OCI-LY7 (cell line): ENCODE data around the gene RHEX. TPM values are rescaled to one million over a fixed set of nuclear protein-coding genes. Genes with fewer than 3 reads are reported as not detected.

Experiments
- small RNA-seq: library from RNA; depleted of rRNA; stranded (forward); fragments of <200 nt; gene quantifications from one replicate; pipeline ENCODE3, GENCODE V24; 2014
- total RNA-seq, 2 experiments: library from RNA; depleted of rRNA in 1 of 2; stranded (reverse); fragments of >200 nt in 1 of 2; shearing (Covaris generic) in 1 of 2; gene quantifications; 2 replicates each; pipeline ENCODE4 v1.2.3, GENCODE V29; 2014 to 2022

The RHEX gene
- total RNA-seq, 2 experiments from 2014 or later = 5.0 to 9.9 TPM

Small RNA genes lying within 50 kb of the gene (small RNA-seq; reads per million reads assigned to genes)
- not detected for gene RF00271

Other genes starting within 250 kb of the RHEX start
- 3.1 and 3.2 TPM in 2 replicates for gene SLC41A1, start 240.0 kb upstream of the RHEX start, total RNA-seq (2014; rRNA removed; shearing (Covaris generic))
- gene SLC41A1, start 240.0 kb upstream of the RHEX start, total RNA-seq (2022) = 6.4 and 8.2 TPM in 2 replicates
- gene PM20D1, start 203.0 kb upstream of the RHEX start, total RNA-seq (2014; rRNA removed; shearing (Covaris generic)) = not detected in 2 replicates
- gene PM20D1, start 203.0 kb upstream of the RHEX start, total RNA-seq (2022) = not detected in 2 replicates
- gene SLC26A9, start 109.7 kb upstream of the RHEX start, total RNA-seq (2014; rRNA removed; shearing (Covaris generic)) = not detected in 2 replicates
- not detected in 2 replicates for gene SLC26A9, start 109.7 kb upstream of the RHEX start, total RNA-seq (2022)
- gene RAB7B, start 49.8 kb upstream of the RHEX start, total RNA-seq (2014; rRNA removed; shearing (Covaris generic)) = not detected in 2 replicates
- gene RAB7B, start 49.8 kb upstream of the RHEX start, total RNA-seq (2022) = not detected in 2 replicates
- gene CTSE, start 29.3 kb upstream of the RHEX start, total RNA-seq (2014; rRNA removed; shearing (Covaris generic)) = not detected in 2 replicates
- not detected in 2 replicates for gene CTSE, start 29.3 kb upstream of the RHEX start, total RNA-seq (2022)
- not detected in 2 replicates for gene AVPR1B, start 64.2 kb downstream of the RHEX start, total RNA-seq (2014; rRNA removed; shearing (Covaris generic))
- gene AVPR1B, start 64.2 kb downstream of the RHEX start, total RNA-seq (2022) = not detected in 2 replicates
- 31.0 and 35.0 TPM in 2 replicates for gene FAM72A, start 149.7 kb downstream of the RHEX start, total RNA-seq (2014; rRNA removed; shearing (Covaris generic))
- 60.1 and 78.2 TPM in 2 replicates for gene FAM72A, start 149.7 kb downstream of the RHEX start, total RNA-seq (2022)
- gene SRGAP2, start 150.4 kb downstream of the RHEX start, total RNA-seq (2014; rRNA removed; shearing (Covaris generic)) = 58.3 and 65.1 TPM in 2 replicates
- 82.5 and 90.1 TPM in 2 replicates for gene SRGAP2, start 150.4 kb downstream of the RHEX start, total RNA-seq (2022)